Measurements from ENCODE around the gene RPS6KA2. TPM values are rescaled to one million over a fixed set of nuclear protein-coding genes. Genes with fewer than 3 reads are reported as not detected.

RPS6KA2 gene
- total and polyA plus RNA-seq, 2 donors (not counting 3 experiments of a cell fraction or from before 2014, with no cell fraction given): 54.5 to 75.8 TPM

GRCh38 chr6:166488701-166489100 lies 138.3 kb downstream of the RPS6KA2 start:
- Histone ChIP-seq H3K4me1 (ENCODE audit: control insufficient read depth, extremely low read depth, insufficient read depth, low read length) (peaks cover 49% of the 10 kb centered on the region), H2AFZ (ENCODE audit: low read depth, low read length) (no peak overlapping the region), H3K9me3 (replicated peaks; ENCODE audit: control insufficient read depth, insufficient read depth, low read length) (no peaks in the 10 kb centered on the region), H3K79me2 (ENCODE audit: control insufficient read depth, insufficient read depth, low read length) (no peaks in the 10 kb centered on the region), H3K27ac (ENCODE audit: insufficient read depth, low read depth, low read length) (peak overlapping the region; percentile 92), H3K4me2 (ENCODE audit: insufficient read depth, low read length) (peak overlapping the region; percentile 69), H3K4me3 (replicated peaks in 1 of 3; ENCODE audit: insufficient read depth in 1 of 3, low read depth in 1 of 3, low read length in 3 of 3) (no peak overlapping the region), H3K27me3 (ENCODE audit: control insufficient read depth in 2 of 2, insufficient read depth in 2 of 2, low read length in 2 of 2) (no peaks in the 10 kb centered on the region), H4K20me1 (replicated peaks; ENCODE audit: control insufficient read depth, extremely low read depth, insufficient read depth, low read length) (no peaks in the 10 kb centered on the region), H3K36me3 (ENCODE audit: control insufficient read depth in 2 of 2, extremely low read depth in 1 of 2, insufficient read depth in 2 of 2, low read length in 2 of 2) (peaks cover 0 to 20% of the 10 kb centered on the region in 2 experiments), H3K9me1 (replicated peaks; ENCODE audit: control insufficient read depth, extremely low read depth, insufficient read depth, low read length) (no peaks in the 10 kb centered on the region), H3K9ac (replicated peaks; ENCODE audit: extremely low read depth, insufficient read depth, low read length) (peak overlapping the region; percentile 47)
- dilution Hi-C loops (cut with MboI; ENCODE audit: extremely low pct_ligation_motif_present, low sequenced_read_pairs): no loop called here
- BruUV-seq (replicated peaks): no TSS peak
- intact Hi-C loops (cut with micrococcal nuclease): loop anchor here (1.0 to 5.0 kb wide), 5 partner anchors 22 to 154 kb away; partner anchors contain the start of gene RPS6KA2
- ChIA-PET CTCF (interaction anchor here (1.0 to 1.5 kb wide), 4 partner anchors 33 to 282 kb away, joined by 3 to 5 read pairs (median 4); no protein-coding TSS in a partner anchor), POLR2A (interaction anchor here (0.9 to 1.3 kb wide), 2 partner anchors 68 to 138 kb away, joined by 3 to 5 read pairs; partner anchors contain the start of gene RPS6KA2)
- DNase-seq (ENCODE audit: low read depth, low spot score): no peak
- TF ChIP-seq MYC (IDR thresholded peaks at IDR 0.05; ENCODE audit: low read depth, low read length): no peak
- TF ChIP-seq POLR2A (IDR thresholded peaks at IDR 0.05; ENCODE audit: low read depth, low read length): no peak
- no peak for TF ChIP-seq JUN (IDR thresholded peaks at IDR 0.05; ENCODE audit: borderline replicate concordance, insufficient read depth, insufficient read length, low read depth)
- no peak for FAIRE-seq

- ChIA-PET CTCF (interaction anchor here (0.7 to 1.5 kb wide), 4 partner anchors 32 to 204 kb away, joined by 3 to 5 read pairs (median 4); no protein-coding TSS in a partner anchor), POLR2A (interaction anchor here (0.9 kb wide), 1 partner anchor 69 kb away, joined by 3 read pairs; no protein-coding TSS in a partner anchor)
- Histone ChIP-seq H3K36me3 (ENCODE audit: control insufficient read depth in 2 of 2, extremely low read depth in 1 of 2, insufficient read depth in 2 of 2, low read length in 2 of 2) (peaks cover 0 to 16% of the 10 kb centered on the region in 2 experiments), H2AFZ (ENCODE audit: low read depth, low read length) (peak overlapping the region; percentile 6), H3K4me2 (ENCODE audit: insufficient read depth, low read length) (peak overlapping the region; percentile 69), H3K9me1 (replicated peaks; ENCODE audit: control insufficient read depth, extremely low read depth, insufficient read depth, low read length) (no peaks in the 10 kb centered on the region), H3K9ac (replicated peaks; ENCODE audit: extremely low read depth, insufficient read depth, low read length) (peak overlapping the region; percentile 47), H3K9me3 (replicated peaks; ENCODE audit: control insufficient read depth, insufficient read depth, low read length) (no peaks in the 10 kb centered on the region), H4K20me1 (replicated peaks; ENCODE audit: control insufficient read depth, extremely low read depth, insufficient read depth, low read length) (no peaks in the 10 kb centered on the region), H3K79me2 (ENCODE audit: control insufficient read depth, insufficient read depth, low read length) (no peaks in the 10 kb centered on the region), H3K4me1 (ENCODE audit: control insufficient read depth, extremely low read depth, insufficient read depth, low read length) (peaks cover 49% of the 10 kb centered on the region), H3K27ac (ENCODE audit: insufficient read depth, low read depth, low read length) (peak overlapping the region; percentile 92), H3K27me3 (ENCODE audit: control insufficient read depth in 2 of 2, insufficient read depth in 2 of 2, low read length in 2 of 2) (no peaks in the 10 kb centered on the region), H3K4me3 (replicated peaks in 1 of 3; ENCODE audit: insufficient read depth in 1 of 3, low read depth in 1 of 3, low read length in 3 of 3) (no peak overlapping the region)
- FAIRE-seq (peak; percentile 99), DNase-seq (ENCODE audit: low read depth, low spot score) (peak; percentile 99)
- TF ChIP-seq MYC (IDR thresholded peaks at IDR 0.05; ENCODE audit: low read depth, low read length) (peak; percentile 78), JUN (IDR thresholded peaks at IDR 0.05; ENCODE audit: borderline replicate concordance, insufficient read depth, insufficient read length, low read depth) (peak; percentile 28), GATA2 (IDR thresholded peaks at IDR 0.05; ENCODE audit: insufficient read depth, insufficient read length, low read depth, low read length) (peak; percentile 24), POLR2A (IDR thresholded peaks at IDR 0.05; ENCODE audit: low read depth, low read length) (peak; percentile 77), POLR2AphosphoS5 (IDR thresholded peaks at IDR 0.05; ENCODE audit: insufficient read depth, low read depth, low read length) (peak; percentile 99), MAX (IDR thresholded peaks at IDR 0.05; ENCODE audit: insufficient read depth, insufficient read length) (no peak)
- intact Hi-C loops (cut with micrococcal nuclease): loop anchor here (1.0 to 5.0 kb wide), 4 partner anchors 21 to 154 kb away; no protein-coding TSS in a partner anchor
- BruUV-seq (replicated peaks): TSS peak; percentile 49
- dilution Hi-C loops (cut with MboI; ENCODE audit: extremely low pct_ligation_motif_present, low sequenced_read_pairs): no loop called here
Measured at GRCh38 chr6:166488076-166488685, 138.9 kb downstream of the RPS6KA2 start.

Measured in endothelial cell of umbilical vein (primary cell).